AG08396 (cell line): Measurements from ENCODE around the gene ATP2B1.

Source experiments
- DNase-seq: peaks from one replicate; pipeline ENCODE4 v3.0.0; 2012; ENCODE audit warnings: low spot score, mixed read lengths

The ATP2B1 gene

GRCh38 chr12:89539426-89540223 lies 169.0 kb downstream of the ATP2B1 start:
- DNase-seq, result no peak

GRCh38 chr12:89538897-89539296 lies 169.7 kb downstream of the ATP2B1 start:
- DNase-seq, result no peak
